ENCODE data around the gene MYOZ3.

- TF ChIP-seq CTCF (IDR thresholded peaks at IDR 0.05; ENCODE audit: poor library complexity) (no peak), EZH2 (IDR thresholded peaks at IDR 0.05; ENCODE audit: borderline replicate concordance) (no peak)
Measured at GRCh38 chr5:150700246-150700593, 39.2 kb downstream of the MYOZ3 start.

Measured in hepatocyte (in vitro differentiated cells).